Transverse colon (tissue), 4 donors: ENCODE measurements around the gene CCDC179. TPM values are rescaled to one million over a fixed set of nuclear protein-coding genes. Genes with fewer than 3 reads are reported as not detected.
A peak's percentile ranks its signal among the peaks of the same experiment; 100 is the strongest.

ENCODE experiments used
- DNase-seq: peaks from one replicate; pipeline ENCODE4 v3.0.0-alpha.2; 2019
- H3K27ac ChIP-seq, 4 donors: fragments of 200-600 bp; sonication (generic); 2 replicates each; pipeline ENCODE4 v1.5.1; 2016 to 2018; ENCODE audit warnings: inconsistent platforms in 4 of 4
- H3K27me3 ChIP-seq: fragments of 200-600 bp; sonication (generic); 2 replicates; pipeline ENCODE4 v1.5.1; 2017; ENCODE audit warnings: inconsistent platforms
- H3K36me3 ChIP-seq, 4 donors: fragments of 200-600 bp; sonication (generic); 2 replicates each; pipeline ENCODE4 v1.5.1; 2017 to 2019; ENCODE audit warnings: inconsistent platforms in 4 of 4
- H3K4me1 ChIP-seq, 4 donors: fragments of 200-600 bp; sonication (generic); 2 replicates each; pipeline ENCODE4 v1.5.1; 2017 to 2020; ENCODE audit warnings: inconsistent platforms in 4 of 4
- H3K4me3 ChIP-seq, 4 donors: fragments of 200-600 bp; sonication (generic); 1 replicate in 1 of 4; 2 replicates in 3 of 4; pipeline versions ENCODE4 v1.5.1 to v1.6.1; 2017 to 2019; ENCODE audit warnings: inconsistent platforms in 4 of 4
- H3K9me3 ChIP-seq, 2 donors: fragments of 200-600 bp; sonication (generic); 2 replicates each; pipeline ENCODE4 v1.5.1; 2017 to 2019; ENCODE audit warnings: inconsistent platforms in 2 of 2
- CTCF ChIP-seq, 5 experiments: fragments of 200-600 bp in 3 of 5; fragments of 450-650 bp in 2 of 5; sonication (generic) in 3 of 5; IDR thresholded peaks; 1 replicate in 2 of 5; 2 replicates in 3 of 5; pipeline ENCODE4 v1.5.1; 2016 to 2017; ENCODE audit warnings: antibody characterized with exemption in 5 of 5, inconsistent platforms in 3 of 5, mild to moderate bottlenecking in 2 of 5, moderate library complexity in 1 of 5
- EP300 ChIP-seq: sonication (generic); formaldehyde crosslinking; IDR thresholded peaks from one replicate; pipeline ENCODE4 v1.6.1; 2017; ENCODE audit warnings: antibody characterized with exemption, low read depth
- POLR2A ChIP-seq: fragments of 450-650 bp; IDR thresholded peaks from one replicate; pipeline ENCODE4 v1.6.1; 2016; ENCODE audit warnings: antibody characterized with exemption, mild to moderate bottlenecking, moderate library complexity
- POLR2AphosphoS5 ChIP-seq, 3 donors: sonication (generic); formaldehyde crosslinking; IDR thresholded peaks; one replicate each; pipeline ENCODE4 v1.6.1; 2016; ENCODE audit warnings: antibody characterized with exemption in 3 of 3
- WGBS, 2 donors: methylation state at CpG; one replicate each; pipeline ENCODE4 v1.1.5; 2018; ENCODE audit warnings: low coverage in 1 of 2; 5-methylcytosine and 5-hydroxymethylcytosine counted together
- in situ Hi-C, 4 donors: fragments of 200-750 bp; cut with MboI; loops; one replicate each; pipeline versions ENCODE4 v1.15.0 to v1.15.1; 2017; ENCODE audit warnings: low sequenced_read_pairs in 3 of 4, low pct_ligation_motif_present in 1 of 4, low pct_unique_long_range_greater_than_20kb in 1 of 4
- intact Hi-C: fragments of 100-400 bp; cut with DNase I; formaldehyde crosslinking; loops from one replicate; pipeline ENCODE4 v1.15.1; 2023; ENCODE audit warnings: low total_unique reads
- total RNA-seq, 4 donors: library from RNA; depleted of rRNA; stranded (reverse); fragments of >200 nt; gene quantifications; one replicate each; pipeline ENCODE4 v1.1.0, GENCODE V29; 2016

The CCDC179 gene
- total RNA-seq, 4 donors from 2014 or later: not detected

DNA sequence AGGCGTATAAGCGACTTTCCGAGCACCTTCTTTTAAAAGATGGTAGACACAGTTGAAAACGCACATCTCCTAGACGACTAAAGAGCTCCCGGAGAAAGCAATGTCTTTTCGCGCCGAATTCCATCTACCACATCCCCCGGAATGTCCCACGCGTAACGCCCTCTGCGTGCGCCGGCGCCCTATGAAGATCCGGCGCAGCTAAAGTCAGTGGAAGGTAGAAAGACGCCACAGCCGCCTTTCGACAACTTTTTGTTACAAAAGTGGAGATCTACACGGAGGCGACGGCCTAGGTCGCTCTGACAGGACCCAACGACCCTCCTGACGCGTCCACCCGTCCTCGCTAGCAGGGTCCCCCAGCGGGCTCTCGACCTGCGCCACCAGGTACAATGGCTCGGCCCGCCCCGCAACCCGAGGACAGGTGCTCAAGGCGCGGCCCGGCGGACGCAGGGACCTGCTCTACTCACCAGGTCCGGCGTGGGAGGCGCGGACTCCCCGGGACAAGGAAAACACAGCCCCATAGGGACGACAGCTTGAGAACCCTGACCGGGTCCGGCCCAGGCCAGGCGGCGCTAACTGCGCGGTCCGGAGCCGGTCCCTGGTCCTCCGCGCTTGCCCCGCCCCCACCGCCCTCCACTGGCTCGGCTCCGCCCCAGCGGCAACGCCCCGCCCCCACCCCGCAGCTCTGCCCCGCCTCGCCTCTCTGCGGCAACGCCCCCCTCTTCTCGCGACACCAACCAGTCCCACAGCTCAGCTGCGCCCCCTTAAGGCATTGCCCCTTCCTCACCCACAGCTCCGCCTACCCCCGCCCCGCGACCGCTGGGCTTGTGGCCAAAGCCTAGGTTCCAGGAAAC is 30.8 kb downstream of the CCDC179 start, which contains the start of gene SVIP:
Gene SVIP, minus strand, starts transcription at position 571 of the 851 bp plus-strand sequence. Its CDS starts 53 bp downstream, at position 518.
- peak; percentile 98 for DNase-seq
- Histone ChIP-seq H3K9me3 (no peaks in the 10 kb centered on the region), H3K27me3 (no peaks in the 10 kb centered on the region), H3K4me1 (peaks cover 6 to 24% (median 12%) of the 10 kb centered on the region in 4 donors), H3K27ac (peak within 1 kb of the TSS; percentile 82 to 95 (median 93)), H3K36me3 (peaks cover 0 to 13% (median 0%) of the 10 kb centered on the region in 4 donors), H3K4me3 (peak within 1 kb of the TSS; percentile 45 to 95 (median 88))
- 0 to 1% methylated on average over 11 to 45 of the region's 79 CpGs for WGBS, 2 donors
- peak; percentile 69 to 90 (median 85) for TF ChIP-seq POLR2AphosphoS5 (IDR thresholded peaks at IDR 0.05)
- no peak for TF ChIP-seq EP300
- TF ChIP-seq POLR2A: peak; percentile 83
- TF ChIP-seq CTCF (IDR thresholded peaks at IDR 0.05): peak; percentile 25 to 63 (median 54)
- intact Hi-C loops (no loop called here), in situ Hi-C loops (no loop called here)

DNA sequence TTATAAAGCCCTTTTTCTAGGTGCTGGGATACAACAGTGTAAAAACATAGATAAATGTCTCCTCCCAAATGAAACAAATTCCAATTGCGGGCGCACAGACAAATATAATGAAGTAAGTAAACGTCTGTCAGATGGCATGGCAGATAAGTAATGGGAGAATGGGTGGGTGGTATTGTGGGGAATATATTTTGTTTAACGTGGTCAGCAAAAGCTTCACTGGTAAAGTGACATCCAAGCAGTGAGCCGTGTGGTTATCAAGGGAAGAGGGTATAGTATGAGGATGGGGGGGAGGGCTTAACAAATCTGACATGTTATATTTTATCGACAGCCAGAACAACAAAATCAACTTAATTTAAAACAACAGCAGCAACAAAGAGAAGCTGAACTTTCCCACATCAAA is 31.9 kb downstream of the CCDC179 start:
- WGBS, 2 donors: 58 to 61% methylated on average over 6 of the region's 6 CpGs
- Histone ChIP-seq H3K27ac (no peak overlapping the region), H3K9me3 (no peaks in the 10 kb centered on the region), H3K4me1 (peaks cover 6 to 24% (median 12%) of the 10 kb centered on the region in 4 donors), H3K36me3 (peaks cover 0 to 13% (median 0%) of the 10 kb centered on the region in 4 donors), H3K4me3 (no peak overlapping the region), H3K27me3 (no peaks in the 10 kb centered on the region)
- no peak for DNase-seq
- no peak for TF ChIP-seq CTCF (IDR thresholded peaks at IDR 0.05)
- no peak for TF ChIP-seq POLR2A
- TF ChIP-seq EP300: no peak
- TF ChIP-seq POLR2AphosphoS5 (IDR thresholded peaks at IDR 0.05): no peak
- intact Hi-C loops: no loop called here
- in situ Hi-C loops: no loop called here

DNA sequence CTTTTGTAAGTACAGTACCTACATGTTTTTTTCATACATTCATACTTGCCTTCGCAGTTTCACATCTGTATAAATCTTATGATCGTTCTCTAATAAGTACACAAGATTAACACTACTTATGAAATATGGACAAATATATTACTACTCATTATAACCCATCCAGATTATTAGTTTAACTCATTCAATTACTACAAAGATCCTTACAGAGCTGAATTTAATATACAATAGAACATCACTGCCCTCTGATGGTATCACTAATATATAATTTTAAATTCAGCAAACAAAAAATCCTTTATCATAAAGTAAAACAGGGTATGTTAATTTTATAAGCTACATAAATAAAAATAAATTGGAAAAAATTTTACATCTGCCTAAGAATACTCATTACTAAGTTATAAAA is 38.1 kb downstream of the CCDC179 start:
- Histone ChIP-seq H3K27me3 (no peaks in the 10 kb centered on the region), H3K9me3 (no peaks in the 10 kb centered on the region), H3K27ac (no peak overlapping the region), H3K4me3 (no peak overlapping the region), H3K4me1 (no peaks in the 10 kb centered on the region), H3K36me3 (peaks cover 0 to 28% (median 6%) of the 10 kb centered on the region in 4 donors)
- no peak for DNase-seq
- in situ Hi-C loops: no loop called here
- TF ChIP-seq POLR2A (no peak), EP300 (no peak), CTCF (IDR thresholded peaks at IDR 0.05) (no peak), POLR2AphosphoS5 (IDR thresholded peaks at IDR 0.05) (no peak)
- 94 to 96% methylated on average over 2 of the region's 2 CpGs for WGBS, 2 donors
- intact Hi-C loops: no loop called here

- no peak for TF ChIP-seq CTCF (IDR thresholded peaks at IDR 0.05)
- TF ChIP-seq POLR2AphosphoS5 (IDR thresholded peaks at IDR 0.05): no peak
- TF ChIP-seq EP300: no peak
- no peaks in the 10 kb centered on the region for H3K36me3 ChIP-seq
- H3K4me3 ChIP-seq: no peak overlapping the region
- H3K4me1 ChIP-seq: peaks cover 0 to 4% (median 0%) of the 10 kb centered on the region in 4 donors
- in situ Hi-C loops: no loop called here
- intact Hi-C loops: no loop called here
- 91 to 94% methylated on average over 3 of the region's 3 CpGs for WGBS, 2 donors
- no peaks in the 10 kb centered on the region for H3K27me3 ChIP-seq
- H3K27ac ChIP-seq: no peak overlapping the region
- no peak for DNase-seq
- H3K9me3 ChIP-seq: no peaks in the 10 kb centered on the region
Observed at GRCh38 chr11:22809893-22810292, 50.4 kb downstream of the CCDC179 start.
